Fibroblast of lung (primary cell): ENCODE data around the gene EYA3.

Source experiments
- EZH2 ChIP-seq: IDR thresholded peaks from 2 replicates; pipeline ENCODE4 v1.5.1; 2012; ENCODE audit warnings: low read length, control low read depth, mild to moderate bottlenecking; ENCODE audit errors: missing control alignments
- TF ChIP-seq, protein P1 (sequence below), 2 donors: IDR thresholded peaks in 1 of 2; conservative IDR thresholded peaks in 1 of 2; 1 replicate in 1 of 2; 2 replicates in 1 of 2; pipeline ENCODE4 v1.5.1; 2011 to 2012; ENCODE audit warnings: low read length in 2 of 2, control low read depth in 1 of 2, inconsistent platforms in 1 of 2, low read depth in 1 of 2, mild to moderate bottlenecking in 1 of 2

- TF ChIP-seq, protein P1, sequence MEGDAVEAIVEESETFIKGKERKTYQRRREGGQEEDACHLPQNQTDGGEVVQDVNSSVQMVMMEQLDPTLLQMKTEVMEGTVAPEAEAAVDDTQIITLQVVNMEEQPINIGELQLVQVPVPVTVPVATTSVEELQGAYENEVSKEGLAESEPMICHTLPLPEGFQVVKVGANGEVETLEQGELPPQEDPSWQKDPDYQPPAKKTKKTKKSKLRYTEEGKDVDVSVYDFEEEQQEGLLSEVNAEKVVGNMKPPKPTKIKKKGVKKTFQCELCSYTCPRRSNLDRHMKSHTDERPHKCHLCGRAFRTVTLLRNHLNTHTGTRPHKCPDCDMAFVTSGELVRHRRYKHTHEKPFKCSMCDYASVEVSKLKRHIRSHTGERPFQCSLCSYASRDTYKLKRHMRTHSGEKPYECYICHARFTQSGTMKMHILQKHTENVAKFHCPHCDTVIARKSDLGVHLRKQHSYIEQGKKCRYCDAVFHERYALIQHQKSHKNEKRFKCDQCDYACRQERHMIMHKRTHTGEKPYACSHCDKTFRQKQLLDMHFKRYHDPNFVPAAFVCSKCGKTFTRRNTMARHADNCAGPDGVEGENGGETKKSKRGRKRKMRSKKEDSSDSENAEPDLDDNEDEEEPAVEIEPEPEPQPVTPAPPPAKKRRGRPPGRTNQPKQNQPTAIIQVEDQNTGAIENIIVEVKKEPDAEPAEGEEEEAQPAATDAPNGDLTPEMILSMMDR (conservative IDR thresholded peaks at IDR 0.05 in 1 of 2, IDR thresholded peaks at IDR 0.05 in 1 of 2; ENCODE audit: low read depth in 1 of 2, low read length in 2 of 2), result no peak
- no peak for TF ChIP-seq EZH2
Observed at GRCh38 chr1:27968692-27969091, 119.7 kb downstream of the EYA3 start.
